Colonic mucosa (tissue), 4 donors: ENCODE measurements around the gene ERBB4. TPM values are rescaled to one million over a fixed set of nuclear protein-coding genes. Genes with fewer than 3 reads are reported as not detected.

Source experiments
- DNase-seq: peaks from one replicate; pipeline ENCODE4 v3.0.0-alpha.2; 2020
- H3K27ac ChIP-seq: fragments of 200-600 bp; one replicate; pipeline ENCODE4 v1.8.0; 2021
- H3K27me3 ChIP-seq: fragments of 200-600 bp; one replicate; pipeline ENCODE4 v1.8.0; 2021
- H3K36me3 ChIP-seq: fragments of 200-600 bp; one replicate; pipeline ENCODE4 v1.8.0; 2021
- H3K4me1 ChIP-seq: fragments of 200-600 bp; one replicate; pipeline ENCODE4 v1.8.0; 2021; ENCODE audit warnings: mild to moderate bottlenecking
- H3K4me3 ChIP-seq: fragments of 200-600 bp; one replicate; pipeline ENCODE4 v1.8.0; 2021
- H3K9ac ChIP-seq, 2 donors: one replicate each; pipeline ENCODE4 v1.7.0; 2013; ENCODE audit warnings: control low read depth in 2 of 2, low read depth in 2 of 2, low read length in 2 of 2
- H3K9me3 ChIP-seq: fragments of 200-600 bp; one replicate; pipeline ENCODE4 v1.8.0; 2021
- CTCF ChIP-seq: fragments of 200-600 bp; IDR thresholded peaks from one replicate; pipeline ENCODE4 v1.8.0; 2022; ENCODE audit warnings: antibody characterized with exemption, mild to moderate bottlenecking
- intact Hi-C: fragments of 100-400 bp; cut with DNase I; formaldehyde crosslinking; loops from one replicate; pipeline ENCODE4 v1.14.1; 2022
- total RNA-seq, 2 donors: library from RNA; stranded (reverse); fragmentation: NEBNext Ultra II Directional in 1 of 2; extraction: Animal tissue kit (Norgen Biotek cat#: 25700) in 1 of 2; gene quantifications; one replicate each; pipeline ENCODE4 v1.2.1, GENCODE V29; 2021
- donor health status: healthy.
- donor health status: DM: no; HTN: no; CAD: no.
- donor health status: DM: no; HTN: no; CAD: no.

Gene ERBB4
- total RNA-seq, 2 donors from 2014 or later = 0.05 to 0.07 TPM

DNA sequence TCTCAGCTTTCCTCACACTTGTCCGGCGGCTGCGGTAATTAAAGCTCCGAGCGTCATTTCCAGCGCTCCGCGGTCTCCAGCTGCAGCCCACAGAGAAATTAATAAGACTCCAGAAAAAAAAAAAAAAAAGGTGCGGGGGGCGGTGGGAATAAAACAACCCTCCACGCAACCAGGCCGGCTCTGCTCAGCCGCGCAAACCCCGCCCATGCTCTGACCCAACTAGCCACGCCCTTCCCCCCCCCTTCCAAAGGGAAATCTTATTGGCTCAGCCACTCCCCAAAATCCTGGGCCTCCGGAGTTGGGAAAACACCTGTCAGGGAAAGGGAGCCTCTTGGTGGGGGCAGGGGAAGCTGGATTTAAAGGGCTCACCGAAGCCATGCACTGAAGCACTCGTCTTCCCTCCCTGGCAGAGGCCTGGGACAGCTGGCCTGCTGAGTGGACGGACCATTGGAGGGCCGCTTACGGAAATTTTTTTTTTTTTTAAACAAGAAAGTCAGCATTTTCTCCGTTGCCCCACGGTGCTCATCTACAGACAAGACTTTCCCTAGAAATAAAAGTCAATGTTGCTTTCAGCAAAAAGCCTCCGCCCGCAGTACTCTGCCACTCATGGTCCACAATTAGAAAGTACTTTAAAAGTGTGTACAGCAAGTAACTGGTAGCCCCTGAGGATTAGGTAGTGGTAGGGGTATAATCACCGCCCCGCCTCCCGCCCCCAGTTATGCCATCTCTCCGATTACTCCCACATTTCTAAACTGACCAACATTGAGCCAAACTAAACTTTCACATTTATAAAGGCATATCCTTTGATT, 674 bp upstream of the ERBB4 start:
- H3K9ac ChIP-seq = no peak overlapping the region
- intact Hi-C loops = no loop called here

GRCh38 chr2:212537726-212538304, 787 bp downstream of the ERBB4 start:
- Histone ChIP-seq H3K9me3 (no peaks in the 10 kb centered on the region), H3K9ac (peak overlapping the region in 1 of 2 donors; percentile 12), H3K27ac (no peak overlapping the region), H3K27me3 (peaks cover 42% of the 10 kb centered on the region), H3K4me1 (no peaks in the 10 kb centered on the region), H3K4me3 (peak overlapping the region; percentile 40), H3K36me3 (no peaks in the 10 kb centered on the region)
- no peak for DNase-seq
- TF ChIP-seq CTCF = no peak
- intact Hi-C loops = no loop called here

More for the DNA sequence above, 674 bp upstream of the ERBB4 start:
- no peak for TF ChIP-seq CTCF
- Histone ChIP-seq H3K4me1 (no peaks in the 10 kb centered on the region), H3K4me3 (peak overlapping the region; percentile 40), H3K9me3 (no peaks in the 10 kb centered on the region), H3K27ac (no peak overlapping the region), H3K27me3 (peaks cover 37% of the 10 kb centered on the region), H3K36me3 (no peaks in the 10 kb centered on the region)
- peak; percentile 36 for DNase-seq

DNA sequence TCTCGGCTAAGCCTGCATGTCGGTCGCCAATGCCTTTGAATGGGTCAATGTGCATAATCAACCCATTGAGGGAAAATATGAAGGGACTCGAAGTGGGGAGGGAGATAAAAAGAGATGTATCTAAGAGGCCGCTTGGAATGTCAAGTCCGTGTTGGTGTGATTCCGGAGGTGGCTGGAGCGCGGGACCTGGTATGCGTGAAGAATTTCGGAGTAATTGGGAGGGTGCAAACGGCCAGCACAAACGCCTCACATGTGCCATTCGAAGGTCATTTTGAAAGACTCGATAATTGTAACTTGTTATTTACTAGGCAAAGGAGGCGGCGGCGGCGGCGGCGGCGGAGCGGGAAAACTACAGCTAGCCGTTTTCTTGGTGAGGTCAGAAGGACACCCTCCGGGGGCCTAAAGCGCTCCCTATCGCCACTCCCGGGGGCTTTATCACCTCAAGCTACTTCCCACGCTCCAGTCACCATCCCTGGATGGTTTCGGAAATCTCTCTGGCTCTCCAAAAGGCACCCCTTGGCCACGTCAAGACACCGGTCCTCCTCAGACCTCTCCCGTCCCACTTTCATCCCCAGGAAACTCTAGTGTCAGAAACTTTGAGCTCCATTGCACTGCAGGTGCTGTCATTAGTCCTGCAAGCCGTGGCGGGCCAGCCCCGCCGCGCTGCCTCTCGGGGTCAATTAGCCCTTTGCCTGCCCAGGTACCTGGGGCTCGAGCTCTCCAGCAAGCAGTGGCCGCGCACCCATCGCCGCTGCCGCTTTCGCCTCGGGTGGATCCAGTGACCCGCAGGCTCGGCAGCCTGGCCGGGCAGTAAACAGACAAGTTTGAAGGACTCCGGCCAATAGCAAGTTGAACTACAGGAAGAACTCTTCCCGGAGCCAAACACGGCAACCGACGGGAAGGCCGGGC, 1.5 kb downstream of the ERBB4 start:
- H3K36me3 ChIP-seq = no peaks in the 10 kb centered on the region
- H3K9ac ChIP-seq = no peak overlapping the region
- H3K4me1 ChIP-seq = no peaks in the 10 kb centered on the region
- intact Hi-C loops = no loop called here
- H3K4me3 ChIP-seq = peak overlapping the region; percentile 40
- DNase-seq = peak; percentile 20
- TF ChIP-seq CTCF = no peak
- H3K27ac ChIP-seq = no peak overlapping the region
- no peaks in the 10 kb centered on the region for H3K9me3 ChIP-seq
- peaks cover 42% of the 10 kb centered on the region for H3K27me3 ChIP-seq

GRCh38 chr2:212535996-212536816, 2.4 kb downstream of the ERBB4 start:
- Histone ChIP-seq H3K27ac (no peak overlapping the region), H3K36me3 (no peaks in the 10 kb centered on the region), H3K9me3 (no peaks in the 10 kb centered on the region), H3K27me3 (peaks cover 42% of the 10 kb centered on the region), H3K4me3 (no peak overlapping the region), H3K4me1 (no peaks in the 10 kb centered on the region), H3K9ac (no peak overlapping the region)
- no peak for TF ChIP-seq CTCF
- no peak for DNase-seq
- intact Hi-C loops = no loop called here

DNA sequence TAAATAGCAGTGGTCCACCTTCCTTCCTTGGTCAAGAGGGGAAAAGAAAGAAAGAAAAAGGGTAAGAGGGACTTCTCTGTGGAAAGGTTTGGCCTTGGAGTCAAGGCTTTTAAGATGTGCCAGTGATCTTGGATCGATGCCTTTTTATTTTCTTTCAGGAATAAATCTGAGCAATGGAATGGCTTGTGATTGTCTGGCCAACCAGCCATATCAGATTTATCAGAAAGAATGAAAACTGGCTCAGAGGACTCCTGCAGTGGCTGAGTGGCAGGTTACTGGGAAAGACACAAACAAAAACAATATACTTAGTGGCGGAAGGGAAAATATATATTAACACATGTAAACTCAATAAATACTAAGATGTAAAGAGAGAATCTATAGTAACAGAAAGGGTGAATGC, 4.3 kb downstream of the ERBB4 start:
- H3K27me3 ChIP-seq = peaks cover 42% of the 10 kb centered on the region
- H3K36me3 ChIP-seq = no peaks in the 10 kb centered on the region

More for the DNA sequence above, 4.3 kb downstream of the ERBB4 start:
- TF ChIP-seq CTCF = no peak
- DNase-seq = no peak
- H3K4me3 ChIP-seq = no peak overlapping the region
- intact Hi-C loops = no loop called here
- H3K27ac ChIP-seq = no peak overlapping the region
- no peaks in the 10 kb centered on the region for H3K4me1 ChIP-seq
- H3K9ac ChIP-seq = no peak overlapping the region
- no peaks in the 10 kb centered on the region for H3K9me3 ChIP-seq
